Cerebellar nuclear complex (tissue), 1 donor: ENCODE data around the gene PLLP.
A peak's percentile ranks its signal among the peaks of the same experiment; 100 is the strongest.
"Not testable (repeated sequence)": the region's sequence is repeated elsewhere in the genome, so short reads cannot be mapped to it uniquely, and the experiment has no call there.

Experiments used
- DNase-seq, 2 experiments: peaks; one replicate each; lab custom pipeline; 2025; lab: John Stamatoyannopoulos, UW

Gene PLLP

GRCh38 chr16:57303021-57303909 lies 18.8 kb upstream of the PLLP start:
- DNase-seq = no peak

- no peak for DNase-seq
Observed at GRCh38 chr16:57301126-57301817, 16.8 kb upstream of the PLLP start.

- peak; percentile 89 to 97 for DNase-seq
Observed at GRCh38 chr16:57300387-57301125, 16.1 kb upstream of the PLLP start.

GRCh38 chr16:57299719-57300386 lies 15.4 kb upstream of the PLLP start:
- peak; percentile 61 to 62 for DNase-seq

DNA sequence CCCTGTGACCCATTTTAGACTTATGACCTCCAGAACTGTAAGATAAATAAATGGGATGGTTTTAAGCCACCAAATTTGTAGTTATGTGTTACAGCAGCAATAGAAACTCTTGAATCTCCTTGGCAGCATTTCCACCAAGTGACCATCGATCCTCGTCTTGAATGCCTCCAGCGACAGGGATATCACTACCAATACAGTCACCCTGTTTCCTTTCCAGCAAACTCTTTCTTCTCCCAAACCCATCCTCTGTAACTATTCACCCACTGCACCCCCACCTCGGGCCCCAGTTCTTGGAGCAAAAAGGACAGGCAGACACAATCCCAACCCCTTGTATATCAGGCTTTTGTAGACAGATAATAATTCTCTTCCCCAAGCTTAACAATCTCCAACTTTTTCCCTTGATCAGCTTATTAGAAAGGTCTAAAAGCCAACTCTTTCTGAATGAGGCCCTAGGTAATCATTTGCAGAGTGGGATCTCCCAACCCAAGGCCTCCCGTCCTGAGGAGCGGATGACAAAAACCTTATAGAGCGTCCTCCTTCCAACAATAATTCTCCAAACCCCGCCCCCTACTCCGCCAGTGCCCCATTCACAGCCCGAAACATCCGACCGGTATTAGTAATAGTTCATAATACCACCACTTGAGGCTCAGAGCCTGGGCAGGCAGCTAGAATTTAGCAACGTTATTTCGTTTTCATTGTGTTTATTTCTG lies 14.7 kb upstream of the PLLP start:
- DNase-seq = no peak

DNA sequence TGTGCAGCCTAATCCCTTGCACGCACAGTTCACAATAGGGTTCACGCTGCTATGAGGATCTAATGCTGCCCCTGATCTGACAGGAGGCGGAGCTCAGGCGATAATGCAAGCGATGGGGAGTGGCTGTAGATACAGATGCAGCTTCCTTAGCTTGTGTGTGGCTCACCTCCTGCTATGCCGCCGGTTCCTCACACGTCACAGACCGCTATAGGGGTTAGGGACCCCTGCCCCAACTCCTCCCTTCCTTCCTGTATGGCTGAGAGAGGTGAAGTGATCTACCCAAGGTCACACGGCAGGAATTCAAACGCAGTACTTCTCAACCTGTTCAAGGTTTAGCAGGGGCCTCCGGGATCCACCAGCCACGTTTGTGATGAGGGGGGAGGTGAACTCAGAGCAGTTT lies 13.4 kb upstream of the PLLP start:
- DNase-seq = no peak

DNA sequence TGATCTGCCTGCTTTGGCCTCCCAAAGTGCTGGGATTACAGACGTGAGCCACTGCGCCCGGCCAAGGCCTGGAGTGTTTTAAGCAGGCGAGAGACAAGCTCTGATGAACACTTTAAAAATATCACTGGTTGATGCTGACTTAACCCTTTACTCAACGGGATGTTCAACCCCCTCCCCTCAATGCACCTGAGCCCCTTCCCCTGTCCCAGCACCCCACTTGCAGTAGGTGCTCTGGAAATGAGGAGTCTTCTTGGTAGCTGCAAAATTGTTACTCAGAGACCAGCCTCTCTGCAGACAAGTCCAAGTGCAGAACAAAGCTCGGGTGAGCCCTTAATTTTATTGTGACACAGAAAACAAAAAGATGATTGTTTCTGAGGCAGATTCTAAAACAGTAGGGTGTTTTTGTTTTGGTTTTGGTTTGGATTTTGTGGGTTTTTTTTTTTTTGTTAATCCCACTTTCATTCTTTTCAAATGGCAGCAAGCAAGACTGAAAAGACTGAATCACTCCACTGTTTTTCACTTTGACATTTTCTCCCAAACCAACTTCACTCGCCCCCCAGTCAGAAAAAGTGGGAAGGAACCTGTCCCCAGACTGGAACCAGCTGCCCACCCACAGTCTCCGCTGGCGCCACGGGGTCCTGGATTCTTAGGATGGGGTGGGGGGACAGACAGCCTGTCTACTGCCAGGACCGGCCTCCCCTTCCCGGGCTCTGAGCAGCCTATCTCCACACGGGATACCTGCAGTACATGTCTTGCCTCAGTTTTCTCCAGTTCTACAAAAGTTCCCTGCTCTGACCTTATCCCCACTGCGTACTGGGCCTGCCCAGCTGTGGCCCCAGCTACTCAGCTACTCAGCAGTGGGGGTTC lies 5.2 kb upstream of the PLLP start:
- DNase-seq = no peak

GRCh38 chr16:57285379-57285778 lies 907 bp upstream of the PLLP start:
- no peak for DNase-seq

DNA sequence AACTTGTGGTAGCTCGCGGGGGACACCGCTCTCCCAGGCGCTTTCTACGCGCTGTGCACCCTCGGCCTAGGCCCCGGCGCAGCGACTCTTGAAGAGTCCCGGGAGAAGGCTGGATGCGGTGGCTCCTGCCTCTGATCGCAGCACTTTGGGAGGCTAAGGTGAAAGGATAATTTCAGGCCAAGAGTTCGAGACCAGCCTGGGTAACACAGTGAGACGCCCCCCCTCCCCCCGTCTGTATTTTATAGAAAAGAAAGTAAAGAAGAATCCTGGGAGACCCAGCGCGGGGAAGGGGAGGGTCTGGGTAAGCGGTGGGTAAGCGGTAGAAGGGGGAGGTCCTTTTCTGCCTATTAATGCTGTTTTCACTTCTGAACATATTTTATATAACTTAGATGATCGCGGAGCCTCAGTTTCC lies 486 bp upstream of the PLLP start:
- DNase-seq = no peak

DNA sequence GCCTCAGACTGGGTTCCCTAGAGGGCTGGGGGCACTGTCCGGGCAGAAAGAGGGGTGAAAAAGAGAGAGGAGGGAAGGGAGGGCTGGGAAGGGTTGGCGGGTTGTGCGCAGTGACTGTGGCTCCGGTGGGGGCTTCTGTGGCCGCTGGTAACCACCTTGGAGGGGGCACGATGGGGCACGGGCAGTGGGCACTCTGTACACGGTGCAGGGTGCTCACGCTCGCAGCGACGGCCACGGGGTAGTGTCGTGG lies 588 bp downstream of the PLLP start:
- DNase-seq = no peak

DNA sequence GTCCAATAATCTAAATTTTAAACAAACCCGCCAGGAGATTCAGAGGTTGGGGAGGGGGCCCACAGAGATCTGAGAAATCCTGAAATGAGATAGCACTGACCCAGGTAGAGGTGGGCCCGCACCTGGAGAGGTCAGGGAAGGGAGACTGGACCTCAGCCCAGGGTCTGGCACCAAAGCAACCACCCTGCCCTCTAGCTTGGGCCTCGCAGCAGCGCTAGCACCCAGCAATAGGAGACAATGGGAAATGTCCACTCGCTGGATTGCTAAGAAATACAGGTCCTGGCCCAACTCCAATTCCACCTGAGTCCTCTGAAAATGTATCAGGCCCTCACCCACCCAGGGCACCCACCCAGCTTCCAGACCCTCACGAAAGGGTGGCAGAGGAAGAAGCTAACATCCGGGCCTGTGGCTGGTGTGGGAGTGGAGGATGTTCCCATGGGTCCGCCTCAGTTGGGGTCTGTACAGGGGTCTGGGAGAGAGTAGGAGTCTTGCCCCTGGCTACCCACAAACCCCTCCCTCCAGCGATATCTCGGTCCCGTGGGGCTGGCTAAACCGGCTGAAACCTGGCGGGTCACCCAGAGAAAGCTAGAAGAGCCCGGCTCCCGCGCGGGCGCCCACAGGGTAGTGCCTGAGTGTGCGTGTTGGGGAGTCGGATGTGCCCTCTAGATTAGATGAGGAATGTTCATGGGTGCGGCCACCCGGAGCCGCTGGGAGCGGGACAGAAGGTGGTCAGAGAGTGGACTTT lies 1.1 kb downstream of the PLLP start:
- DNase-seq = no peak

DNA sequence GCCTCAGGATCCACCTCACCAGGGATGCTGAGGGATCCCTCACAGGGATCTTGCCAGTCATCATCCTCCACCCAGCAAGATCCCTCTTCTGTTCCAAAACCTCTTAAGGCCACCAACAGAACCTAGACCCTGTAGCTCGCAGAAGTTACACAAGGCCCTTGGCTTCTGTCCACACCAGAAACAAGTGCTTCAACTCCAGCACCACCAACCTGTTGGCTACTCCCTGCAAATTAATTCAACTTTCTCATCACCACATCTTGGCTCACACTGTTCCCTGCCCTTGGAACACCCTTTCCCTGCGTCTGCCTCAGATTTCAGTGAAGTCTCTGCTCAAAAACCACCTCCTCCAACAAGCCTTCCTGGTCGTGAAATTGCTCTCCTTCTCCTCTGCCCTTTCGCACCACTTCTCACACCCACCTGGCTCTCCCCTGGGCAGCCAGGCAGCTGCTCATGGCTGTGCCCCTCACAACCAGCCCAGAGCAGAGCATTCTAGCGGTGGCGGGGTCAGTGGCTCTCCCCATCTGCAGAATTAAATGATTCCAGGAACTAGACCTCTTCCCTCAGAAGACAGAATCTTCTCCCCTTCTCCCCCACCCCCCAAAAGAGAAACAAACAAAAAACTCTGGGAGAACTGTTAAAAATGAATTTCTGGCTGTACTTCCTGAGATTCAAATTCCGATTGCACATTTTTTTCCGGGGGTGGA lies 1.8 kb downstream of the PLLP start:
- no peak for DNase-seq

DNA sequence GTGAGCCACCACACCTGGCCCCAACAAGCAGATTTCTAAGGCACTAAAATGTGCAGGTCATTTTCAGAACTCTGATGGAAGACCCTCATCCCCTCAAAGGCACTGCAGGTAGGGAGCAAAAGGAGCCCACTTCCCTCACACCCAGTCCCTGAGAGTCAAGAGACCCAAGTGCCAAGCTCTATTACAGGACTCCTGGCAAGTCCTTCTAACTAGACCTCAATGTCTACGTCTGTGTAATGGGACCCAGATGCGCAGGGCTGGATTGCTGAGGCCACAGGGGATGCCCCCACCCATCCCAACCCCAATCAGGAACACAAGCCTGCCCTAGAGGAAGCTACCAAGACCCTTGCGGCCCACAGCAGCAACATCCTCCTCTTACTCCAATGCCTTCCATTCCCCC lies 2.7 kb downstream of the PLLP start:
- DNase-seq = no peak

DNA sequence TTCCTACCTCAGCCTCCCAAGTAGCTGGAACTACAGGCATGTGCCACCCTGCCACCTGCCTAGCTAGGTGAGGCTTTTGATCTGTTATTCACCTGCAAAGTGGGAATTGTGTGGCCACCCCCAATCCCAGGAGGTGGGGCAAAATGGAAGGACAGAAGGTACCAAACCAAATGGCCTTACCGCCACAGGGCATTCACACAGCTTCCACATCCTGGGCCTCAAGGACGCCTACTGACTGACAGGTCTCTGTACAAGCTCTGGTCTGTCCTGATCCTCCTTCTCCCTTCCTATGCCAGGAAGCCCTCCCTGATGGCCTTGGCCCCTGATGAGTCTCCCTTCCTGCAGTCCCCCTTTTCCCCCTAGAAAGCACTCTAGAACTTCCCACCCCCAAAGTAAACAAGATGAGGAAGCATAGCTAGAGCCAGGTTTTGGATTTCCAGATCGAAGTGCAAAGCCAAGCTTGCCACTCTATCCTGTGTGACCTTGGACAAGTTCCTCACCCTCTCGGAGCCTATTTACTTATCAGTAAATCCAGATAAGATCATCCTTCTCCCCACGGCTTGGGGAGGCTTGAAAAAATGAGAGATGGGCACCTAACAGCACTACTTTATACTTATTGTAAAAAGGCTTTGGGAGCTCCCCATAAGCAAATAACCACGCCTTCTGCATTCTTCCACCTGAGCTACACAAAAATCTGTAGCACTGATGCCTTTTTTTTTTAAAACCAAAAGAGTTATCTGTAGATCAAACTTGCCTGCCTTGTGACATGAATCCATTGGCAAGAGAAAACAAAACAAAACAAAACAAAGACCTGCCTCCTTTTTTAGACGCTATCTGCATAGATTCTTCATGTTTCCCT lies 4.5 kb downstream of the PLLP start:
- DNase-seq = no peak

DNA sequence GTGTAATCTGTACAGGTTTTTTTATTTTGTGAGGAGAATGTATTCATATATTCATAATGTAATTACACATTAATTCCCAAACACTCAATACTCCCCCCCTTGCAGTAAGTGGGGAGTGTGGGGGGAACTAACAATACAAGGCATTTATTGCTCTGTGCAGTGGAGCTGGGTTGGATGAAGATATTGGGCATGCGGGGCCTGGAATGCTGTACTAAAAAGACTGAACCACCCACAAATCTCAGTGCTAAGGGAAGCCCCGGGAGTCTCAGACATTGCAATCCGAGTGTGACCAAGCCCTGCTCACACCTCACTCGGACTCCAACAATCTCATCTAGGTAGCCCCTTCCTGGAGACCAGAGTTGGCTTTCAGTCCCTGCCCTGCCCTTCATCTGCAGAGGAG lies 6.0 kb downstream of the PLLP start:
- no peak for DNase-seq

DNA sequence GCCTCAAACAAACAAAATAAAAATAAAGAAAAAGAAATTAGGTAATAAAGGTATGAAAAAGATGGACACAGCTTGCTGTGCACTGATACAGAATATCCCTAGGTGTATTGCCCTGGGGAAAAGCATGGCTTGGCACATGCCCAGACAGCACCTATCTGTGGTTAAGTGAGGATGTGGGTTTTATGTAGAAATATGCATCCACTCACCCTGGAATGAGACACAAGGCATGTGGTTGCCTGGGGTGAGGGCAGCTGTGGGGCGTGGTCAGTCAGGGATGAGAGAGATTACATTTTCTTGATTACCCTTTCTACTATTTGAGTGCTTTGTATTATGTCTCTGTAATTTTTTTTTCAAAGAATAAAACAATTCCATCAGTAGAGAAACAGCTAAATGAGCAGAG lies 6.9 kb downstream of the PLLP start:
- no peak for DNase-seq

DNA sequence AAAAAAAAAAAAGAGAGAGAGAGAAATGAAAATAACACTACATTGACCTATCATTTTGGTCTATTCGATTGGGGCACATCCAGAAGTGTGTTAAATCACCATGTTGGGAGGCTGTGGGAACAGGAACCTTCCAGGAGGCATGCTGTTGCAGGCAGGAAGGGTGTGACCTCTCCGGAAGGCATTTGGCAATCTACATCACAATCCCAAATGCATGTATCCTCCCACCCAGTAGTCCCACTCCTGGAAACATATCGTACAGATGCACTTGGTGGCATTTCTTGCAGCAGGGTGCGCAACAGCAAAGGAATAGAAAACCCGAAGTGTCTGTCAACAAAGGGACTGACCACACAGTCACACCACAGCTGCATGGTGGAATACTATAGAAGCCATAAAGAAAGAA lies 7.9 kb downstream of the PLLP start:
- no peak for DNase-seq

GRCh38 chr16:57275946-57276345 lies 8.5 kb downstream of the PLLP start:
- not testable (repeated sequence) for DNase-seq

GRCh38 chr16:57273826-57274225 lies 10.6 kb downstream of the PLLP start:
- DNase-seq = no peak
